RKO (cell line): Measurements from ENCODE around the gene ABLIM2.
A peak's percentile ranks its signal among the peaks of the same experiment; 100 is the strongest.

ENCODE experiments used
- DNase-seq: peaks from one replicate; pipeline ENCODE4 v3.0.0-alpha.2; 2016; ENCODE audit warnings: low spot score

Gene ABLIM2

DNA sequence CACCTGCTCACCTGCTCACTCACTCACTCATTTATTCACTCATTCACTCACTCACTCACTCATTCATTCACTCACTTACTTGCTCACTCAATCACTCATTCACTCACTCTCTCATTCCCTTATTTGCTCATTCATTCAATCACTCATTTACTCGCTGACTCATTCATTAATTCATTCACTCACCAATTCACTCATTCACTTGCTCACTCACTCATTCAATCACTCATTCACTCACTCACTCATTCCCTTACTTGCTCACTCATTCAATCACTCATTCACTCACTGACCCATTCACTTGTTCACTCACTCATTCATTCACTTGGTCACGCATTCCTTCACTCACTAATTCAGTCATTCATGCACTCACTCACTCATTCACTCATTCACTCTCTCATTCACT is 130.2 kb downstream of the ABLIM2 start:
- DNase-seq: no peak

DNA sequence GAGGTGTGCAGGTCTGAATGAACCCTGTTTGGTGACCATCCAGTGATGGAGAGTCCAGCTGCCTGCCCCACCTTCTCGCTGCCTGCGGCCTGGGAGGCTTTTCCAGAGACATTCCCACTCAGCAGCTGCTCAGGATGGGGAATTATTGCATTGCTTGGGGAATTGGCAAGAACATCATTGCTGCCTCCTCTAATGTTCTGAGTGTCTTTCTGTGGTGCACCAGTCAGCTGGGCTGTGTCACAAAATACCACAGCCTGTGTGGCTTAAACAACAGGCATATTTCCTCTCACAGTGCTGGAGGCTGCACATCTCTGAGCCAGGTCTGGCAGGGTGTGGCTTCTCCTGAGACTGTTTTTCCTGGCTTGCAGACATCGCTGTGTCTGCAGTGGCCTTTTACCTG is 132.2 kb downstream of the ABLIM2 start:
- no peak for DNase-seq

DNA sequence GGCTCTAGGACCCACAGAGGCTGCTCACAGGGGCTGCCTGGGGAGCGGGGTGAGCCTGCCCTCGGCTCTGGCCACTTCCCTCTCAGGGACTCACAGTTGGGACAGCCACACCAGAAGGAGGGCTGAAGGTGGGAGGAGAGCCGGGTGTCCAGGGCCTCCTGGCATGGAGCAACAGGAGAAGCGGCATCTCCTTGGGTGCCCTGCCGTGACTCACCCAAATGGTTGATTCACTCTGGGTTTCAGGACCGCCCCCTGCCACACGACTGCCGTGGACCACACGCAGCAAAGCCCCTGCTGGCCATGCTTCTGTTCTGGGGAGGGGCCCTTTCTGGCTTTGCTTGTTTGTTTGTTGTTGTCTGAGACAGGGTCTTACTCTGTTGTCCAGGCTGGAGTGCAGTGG is 132.9 kb downstream of the ABLIM2 start:
- peak; percentile 6 for DNase-seq

DNA sequence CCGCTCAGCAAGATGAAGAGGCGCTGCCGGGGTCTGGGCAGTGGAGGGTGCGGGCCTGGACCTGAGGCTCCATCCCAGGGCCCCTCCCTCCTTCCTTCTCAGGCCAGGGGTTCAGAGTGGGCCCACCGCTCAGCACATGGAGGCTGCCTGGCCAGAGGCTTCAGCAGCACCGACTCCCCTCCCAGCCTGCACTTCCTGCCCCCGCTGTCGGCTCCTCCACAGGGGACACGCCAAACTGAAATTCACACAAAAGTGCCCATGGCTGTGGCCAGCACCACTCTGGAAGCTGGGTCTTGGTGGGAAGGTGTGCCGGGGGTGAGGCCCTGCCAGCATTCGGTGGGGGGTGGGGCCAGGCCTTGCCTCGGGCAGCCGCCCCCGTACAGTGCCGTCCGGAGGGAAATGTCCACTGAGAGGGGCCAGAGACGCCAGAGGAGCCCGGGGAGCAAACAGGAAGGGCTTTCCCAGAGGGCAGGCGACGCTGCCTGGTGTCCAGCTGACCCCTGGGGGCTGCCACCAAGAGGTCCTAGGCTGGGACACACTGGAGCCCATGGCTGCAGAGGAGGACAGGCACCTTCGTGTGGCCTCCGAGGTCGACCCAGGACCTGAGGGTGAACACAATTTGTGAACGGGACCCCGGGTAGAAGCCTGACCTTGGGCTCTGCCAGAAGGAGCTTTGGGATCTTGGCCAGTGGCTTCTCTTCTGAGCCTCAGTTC is 134.4 kb downstream of the ABLIM2 start:
- DNase-seq: no peak

DNA sequence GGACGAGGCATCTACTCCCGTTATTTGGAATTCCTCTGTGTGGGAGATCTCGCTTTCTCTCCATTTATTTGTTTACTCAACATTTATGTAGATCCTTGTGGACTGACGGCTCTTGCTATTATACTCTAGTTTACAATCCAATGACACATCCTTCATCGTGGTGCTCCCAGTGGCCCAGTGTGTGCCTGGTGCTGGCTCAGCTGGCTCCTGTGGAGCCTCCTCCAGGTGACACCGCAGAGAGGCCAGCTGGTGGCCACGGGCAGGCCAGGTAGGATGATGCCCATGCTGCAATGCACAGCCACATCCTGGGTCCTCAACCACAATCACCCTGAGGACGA is 134.9 kb downstream of the ABLIM2 start:
- no peak for DNase-seq

DNA sequence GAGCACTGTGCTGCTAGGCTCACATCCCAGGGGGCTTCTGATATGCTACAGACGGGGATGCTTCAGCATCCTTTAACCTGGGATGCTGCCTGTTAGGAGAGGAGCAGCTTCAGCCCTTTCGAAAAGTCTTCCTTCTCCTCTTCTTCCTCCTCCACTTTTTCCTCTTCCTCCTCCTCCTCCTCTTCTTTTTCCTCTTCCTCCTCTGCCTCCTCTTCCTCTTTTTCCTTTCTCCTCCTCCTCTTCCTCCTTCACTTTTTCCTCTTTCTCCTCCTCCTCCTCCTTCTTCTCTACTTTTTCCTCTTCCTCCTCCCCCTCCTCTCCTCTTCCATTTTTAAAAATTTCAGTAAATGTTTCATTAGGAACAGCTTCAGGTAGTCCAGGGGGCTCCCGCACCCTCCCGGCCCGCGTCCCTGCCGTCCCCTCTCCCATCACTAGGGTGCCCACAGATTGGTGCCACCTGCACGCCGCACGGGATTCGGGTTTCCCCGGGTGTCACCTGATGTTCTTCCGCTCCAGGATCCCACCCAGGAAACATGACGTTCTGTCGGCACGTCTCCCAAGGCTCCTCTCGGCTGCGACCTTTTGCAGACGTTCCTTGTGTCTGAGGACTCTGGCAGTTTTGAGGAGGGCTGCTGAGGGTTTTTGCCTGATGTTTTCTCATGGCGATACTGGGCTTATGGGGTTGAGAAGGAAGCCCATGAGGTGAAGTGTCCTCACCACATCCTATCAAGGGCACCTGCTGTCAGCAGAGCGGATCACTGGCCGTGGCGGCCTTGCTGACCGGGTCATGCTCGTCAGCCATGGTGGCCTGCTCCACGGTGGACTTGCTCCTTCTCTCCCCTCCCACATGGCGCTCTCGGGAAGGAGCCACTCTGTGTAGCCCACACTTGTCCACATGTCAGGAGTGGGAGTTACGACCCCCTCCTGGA is 135.6 kb downstream of the ABLIM2 start:
- DNase-seq: no peak

DNA sequence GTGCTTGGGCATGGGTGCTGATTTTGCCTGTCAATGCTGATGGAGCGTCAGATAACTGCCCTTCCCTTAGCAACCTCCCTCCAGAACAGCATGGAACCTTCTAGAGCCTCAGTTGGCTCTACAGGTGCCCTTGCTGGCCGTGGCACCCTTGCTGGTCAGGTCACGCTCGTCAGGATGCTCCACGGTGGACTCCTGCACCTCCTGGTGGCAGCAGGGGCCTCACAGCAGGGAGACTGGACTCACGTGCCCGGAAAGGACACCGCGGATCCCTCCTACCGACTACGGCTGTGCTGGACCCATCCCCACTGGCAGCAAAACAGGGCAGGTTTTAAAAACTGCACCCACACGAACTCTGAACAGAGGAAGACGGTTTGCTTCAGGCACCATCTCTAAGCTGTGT is 136.8 kb downstream of the ABLIM2 start:
- DNase-seq: no peak

DNA sequence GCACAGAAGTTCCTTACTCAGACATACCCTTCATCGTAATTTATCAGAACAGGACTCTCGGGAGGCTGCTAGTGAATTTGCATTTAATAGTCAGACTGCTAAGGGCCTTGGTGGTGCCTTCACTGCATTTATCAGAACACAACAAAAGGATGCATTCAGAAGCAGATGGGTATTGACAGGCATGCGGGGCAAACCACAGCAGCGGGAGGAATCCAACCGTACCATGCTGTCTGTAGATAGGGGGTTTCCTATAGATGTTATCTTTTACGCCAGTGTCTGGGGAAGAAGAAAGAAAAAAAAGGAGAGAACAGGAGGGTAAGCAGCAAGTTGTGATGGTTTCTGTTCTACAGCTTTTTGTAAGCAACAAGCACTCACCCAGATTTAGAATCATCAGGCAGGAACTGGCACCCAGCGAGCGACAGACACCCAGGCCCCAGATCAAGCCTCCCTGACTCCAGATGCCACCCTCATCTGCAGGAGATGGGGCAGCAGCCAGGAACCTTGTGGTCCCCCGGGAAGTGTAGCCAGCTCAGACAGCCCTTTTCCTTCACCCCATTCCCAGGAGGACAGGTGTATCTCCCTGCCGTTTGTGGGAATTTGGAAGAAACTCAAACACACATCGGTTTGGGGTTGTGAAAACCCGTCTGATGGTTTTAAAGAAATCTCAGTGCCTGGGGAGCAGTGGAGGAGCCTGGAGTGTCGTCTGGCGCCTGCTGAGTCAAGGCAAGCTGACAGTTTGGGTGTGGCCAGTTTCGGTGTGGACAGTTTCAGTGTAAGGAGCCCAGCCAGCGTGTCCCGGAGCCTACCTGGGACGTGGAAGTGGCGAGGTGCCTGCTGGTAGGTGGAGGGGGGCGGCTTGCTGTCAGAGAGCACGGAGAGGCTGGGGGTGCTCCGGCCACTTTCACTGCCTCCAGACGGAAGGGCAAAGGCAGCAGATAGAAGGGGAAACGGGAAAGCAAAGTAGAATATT is 138.9 kb downstream of the ABLIM2 start:
- DNase-seq: no peak

DNA sequence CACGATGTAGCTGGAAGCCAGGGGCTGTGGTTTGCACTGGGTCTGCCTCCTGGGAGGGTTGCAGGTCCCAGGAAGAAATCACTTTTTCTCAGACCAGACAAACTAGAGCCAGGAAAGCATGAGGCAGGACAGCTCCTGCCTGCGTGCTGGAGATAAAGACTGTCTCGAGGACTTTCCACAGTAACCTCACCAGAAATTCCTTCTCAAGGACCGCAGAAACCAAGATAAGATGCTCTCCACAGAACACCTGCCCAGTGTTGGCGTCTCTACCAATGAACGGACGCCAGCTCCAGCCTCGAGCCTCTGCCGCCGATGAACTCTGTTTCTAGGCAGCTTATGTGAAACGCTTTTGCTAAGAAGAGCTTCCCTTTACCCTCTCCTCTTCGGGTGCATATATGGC is 142.1 kb downstream of the ABLIM2 start:
- no peak for DNase-seq

DNA sequence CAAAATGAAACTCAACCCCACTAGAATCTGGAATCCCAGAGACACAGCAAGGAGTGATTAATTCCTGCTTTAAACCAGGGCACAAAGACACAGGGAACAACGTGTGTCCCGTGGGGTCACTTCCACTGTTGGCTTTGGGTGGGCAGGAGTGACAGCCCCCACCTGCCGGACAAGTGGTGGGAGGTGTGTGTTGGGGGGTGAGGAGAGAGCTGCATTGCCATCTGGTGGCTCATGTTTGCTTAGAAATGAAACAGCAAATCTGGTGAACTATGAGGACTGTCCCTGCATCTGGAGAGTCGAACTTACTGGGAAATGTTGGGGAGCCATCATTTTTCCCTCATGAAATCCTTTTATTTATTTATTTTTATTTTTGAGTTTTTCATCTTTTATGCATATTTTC is 143.1 kb downstream of the ABLIM2 start:
- DNase-seq: no peak

DNA sequence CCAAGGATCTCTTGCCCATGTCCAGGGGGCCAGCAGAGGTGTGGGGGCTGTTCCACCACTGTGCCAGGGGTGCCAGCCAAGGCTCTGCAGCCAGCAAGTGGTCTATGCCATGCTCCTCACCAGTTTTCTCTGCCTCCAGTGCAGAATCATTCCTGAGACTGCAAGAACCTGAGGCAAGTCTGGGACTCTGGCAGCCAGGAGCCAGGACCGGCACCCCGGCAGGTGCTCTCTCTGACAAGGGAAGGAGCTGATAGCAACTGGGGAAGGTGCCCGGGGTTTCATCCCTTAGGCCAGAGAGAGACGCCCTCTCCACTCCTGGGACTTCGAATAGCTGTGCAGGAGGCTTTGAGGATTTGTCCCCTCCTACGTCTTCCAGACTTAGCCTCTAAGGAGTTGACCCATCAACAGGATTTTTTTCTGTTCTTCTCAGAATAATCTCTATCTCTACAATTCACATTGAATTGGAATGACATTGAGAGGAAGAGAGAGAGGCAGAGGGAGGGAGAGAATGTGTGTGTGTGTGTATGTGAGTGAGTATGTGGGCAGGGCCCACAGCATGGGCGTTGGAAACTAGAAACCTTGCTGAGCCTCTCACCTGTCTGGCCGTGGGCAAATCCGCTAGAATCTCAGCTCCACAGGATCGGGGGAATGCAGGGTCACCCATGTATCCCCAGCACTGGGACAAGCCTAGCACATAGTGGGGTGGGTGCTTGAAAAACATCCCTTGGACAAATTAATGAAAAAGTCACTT is 144.5 kb downstream of the ABLIM2 start:
- DNase-seq: no peak

DNA sequence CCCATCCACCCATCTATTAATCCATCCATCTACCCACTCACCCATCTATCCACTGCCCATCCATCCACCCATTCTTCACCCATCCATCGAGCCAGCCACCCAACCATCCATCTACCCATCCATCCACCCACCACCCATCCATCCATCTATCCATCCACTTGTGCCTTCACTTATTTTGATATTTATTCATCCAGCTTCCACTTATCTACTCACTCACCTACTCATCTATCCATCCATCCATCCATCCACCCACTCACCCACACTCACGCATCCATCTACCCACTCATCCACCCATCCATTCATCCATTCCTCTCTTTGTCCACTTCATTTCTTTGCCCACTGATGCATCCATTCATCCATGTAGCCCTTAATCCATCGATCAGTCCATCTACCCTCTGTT is 146.1 kb downstream of the ABLIM2 start:
- DNase-seq: no peak

DNA sequence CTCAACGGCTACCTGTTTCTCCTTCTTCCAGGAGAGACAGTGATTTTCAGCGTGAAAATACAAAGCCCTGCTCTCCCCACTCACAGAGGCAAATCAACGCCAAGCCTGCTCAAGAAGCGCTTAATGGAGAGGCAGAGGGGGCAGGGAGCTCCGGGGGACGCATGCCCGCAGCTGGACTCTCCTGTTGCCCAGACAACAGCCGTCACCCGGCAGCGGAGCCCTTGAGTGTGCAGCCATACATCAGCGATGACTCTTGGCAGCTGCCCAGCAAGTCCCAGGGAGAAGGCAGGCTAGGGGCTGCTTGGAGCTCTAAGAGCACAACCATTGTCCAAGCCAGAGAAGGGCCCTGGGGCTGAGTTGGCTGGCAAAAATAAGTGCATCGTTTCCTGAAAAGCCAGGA is 148.0 kb downstream of the ABLIM2 start:
- no peak for DNase-seq

DNA sequence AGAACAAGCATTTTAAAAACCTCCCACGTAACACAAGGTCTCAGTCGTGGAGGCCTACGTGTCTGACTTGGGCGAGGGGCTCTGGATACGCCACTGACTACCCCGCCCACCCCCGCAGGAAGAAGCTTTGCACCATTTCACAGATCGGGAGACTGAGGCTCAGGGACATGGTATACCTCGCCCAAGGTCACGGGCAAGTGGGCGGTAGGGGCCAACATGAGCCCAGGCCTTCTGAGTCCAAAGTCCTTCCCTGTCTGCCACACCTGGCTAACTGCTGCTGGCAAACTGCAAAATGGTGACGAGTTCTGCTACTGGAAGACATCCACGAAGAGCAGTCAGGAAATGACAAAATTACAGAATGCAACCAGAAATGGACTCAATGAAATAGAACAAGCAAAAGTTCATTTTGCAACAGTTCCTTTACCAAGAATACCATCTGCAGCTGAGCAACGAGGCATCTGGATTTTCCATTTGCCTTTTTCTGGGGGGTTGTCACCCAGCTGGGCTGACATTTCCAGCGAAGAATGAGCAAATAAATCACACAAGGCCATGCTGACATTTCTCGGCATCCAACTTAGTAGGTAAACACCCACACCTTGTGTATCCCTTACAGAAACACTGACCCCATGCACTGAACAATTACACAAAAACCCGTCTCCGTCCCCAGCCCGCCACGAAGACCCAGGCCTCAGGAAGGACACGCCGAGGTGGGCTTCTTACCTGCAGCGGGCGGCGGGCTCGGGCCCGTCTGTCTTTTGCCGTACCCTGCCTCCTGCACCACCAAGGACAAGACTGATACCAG is 148.7 kb downstream of the ABLIM2 start:
- DNase-seq: no peak

DNA sequence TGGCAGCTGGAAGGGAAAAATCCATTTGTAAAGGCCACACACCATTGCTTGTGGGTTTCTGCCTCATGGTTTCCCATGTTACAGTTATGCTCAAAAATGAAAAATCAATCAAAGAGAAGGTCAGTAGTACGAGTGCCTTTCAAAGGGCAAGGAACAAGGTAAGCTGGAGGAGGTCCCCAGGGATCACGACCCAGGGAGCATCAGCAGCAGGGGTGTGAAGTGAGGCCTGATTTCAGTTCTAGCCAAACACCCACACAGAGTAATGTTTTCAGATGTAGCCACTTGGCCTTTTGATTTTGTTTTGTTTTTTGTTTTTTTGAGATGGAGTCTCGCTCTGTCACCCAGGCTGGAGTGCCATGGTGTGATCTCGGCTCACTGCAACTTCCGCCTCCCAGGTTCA is 149.5 kb downstream of the ABLIM2 start:
- DNase-seq: no peak

DNA sequence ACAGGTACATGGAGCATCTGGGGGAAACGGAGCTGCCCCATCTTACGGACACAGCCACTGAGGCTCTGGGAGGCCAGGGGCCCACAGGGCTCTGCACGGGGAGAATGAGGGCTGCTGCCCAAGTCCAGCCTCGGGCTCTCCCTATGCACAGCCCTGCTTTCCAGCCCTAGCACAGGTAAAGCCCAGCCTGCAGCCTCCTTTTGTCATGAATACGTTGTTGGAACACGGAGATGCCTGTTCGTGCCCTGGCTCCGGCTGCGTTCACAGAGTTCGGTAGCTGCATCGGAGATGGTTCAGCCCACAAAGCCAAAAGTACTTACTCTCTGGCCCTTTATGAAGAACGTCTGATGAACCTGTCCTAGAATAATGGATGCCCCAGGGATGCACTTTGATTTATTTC is 150.2 kb downstream of the ABLIM2 start:
- DNase-seq: no peak

DNA sequence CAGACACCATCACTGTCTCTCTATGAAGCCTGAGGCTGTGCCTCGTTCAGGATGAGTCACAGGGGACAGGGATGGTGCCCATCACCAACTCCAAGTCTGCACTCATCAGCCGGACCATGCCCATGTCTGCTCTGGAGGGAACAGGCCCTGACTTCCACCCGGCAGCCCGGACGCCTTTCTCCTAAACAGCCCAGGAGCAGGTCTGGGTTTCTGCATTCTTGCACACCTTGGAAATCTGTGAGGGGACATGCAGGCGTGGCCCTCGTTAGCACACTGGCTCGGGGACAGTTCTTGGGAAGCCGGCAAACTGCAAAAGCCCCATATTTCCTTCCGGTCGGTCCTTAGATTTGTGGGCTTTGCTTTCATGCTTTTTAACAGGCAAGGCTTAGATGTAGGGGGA is 151.0 kb downstream of the ABLIM2 start:
- no peak for DNase-seq

DNA sequence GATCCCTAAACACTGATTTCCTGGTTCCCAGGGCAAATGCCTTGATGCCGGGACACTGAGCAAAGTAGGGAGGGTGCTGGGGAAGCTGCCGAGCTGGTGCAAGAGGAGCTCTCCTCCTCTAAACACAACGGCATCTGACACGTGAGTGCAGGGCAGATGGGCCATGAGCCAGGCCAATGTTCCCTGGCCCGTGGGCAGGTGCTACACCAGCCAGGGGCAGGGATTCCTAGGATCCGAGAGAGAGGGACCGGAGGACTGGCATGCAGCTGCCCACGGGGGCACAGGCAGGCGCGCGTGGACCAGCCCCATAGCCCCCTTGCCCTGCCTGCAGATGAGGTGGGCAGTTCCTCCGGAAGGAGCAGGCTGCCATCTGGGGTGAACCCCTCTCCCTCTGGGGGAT is 152.1 kb downstream of the ABLIM2 start:
- DNase-seq: no peak

DNA sequence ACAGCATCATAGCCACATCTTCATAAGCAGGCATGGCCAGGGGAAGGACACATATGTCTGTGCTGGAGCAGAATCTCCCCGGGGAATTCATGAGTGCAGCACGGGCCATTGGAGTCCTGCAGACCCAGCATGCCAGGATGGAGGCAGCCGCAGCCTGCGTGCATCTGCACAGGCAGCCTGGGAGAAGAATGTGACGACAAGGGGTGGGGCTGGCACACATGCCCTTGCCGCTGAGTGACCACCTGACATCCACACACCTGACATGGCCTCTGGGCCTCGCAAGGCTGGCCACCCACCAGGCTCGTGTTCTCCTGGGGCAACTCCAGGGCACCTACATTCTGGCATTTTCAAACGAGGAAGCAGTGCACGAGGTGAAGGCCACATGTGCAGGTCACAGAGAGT is 152.8 kb downstream of the ABLIM2 start:
- no peak for DNase-seq

DNA sequence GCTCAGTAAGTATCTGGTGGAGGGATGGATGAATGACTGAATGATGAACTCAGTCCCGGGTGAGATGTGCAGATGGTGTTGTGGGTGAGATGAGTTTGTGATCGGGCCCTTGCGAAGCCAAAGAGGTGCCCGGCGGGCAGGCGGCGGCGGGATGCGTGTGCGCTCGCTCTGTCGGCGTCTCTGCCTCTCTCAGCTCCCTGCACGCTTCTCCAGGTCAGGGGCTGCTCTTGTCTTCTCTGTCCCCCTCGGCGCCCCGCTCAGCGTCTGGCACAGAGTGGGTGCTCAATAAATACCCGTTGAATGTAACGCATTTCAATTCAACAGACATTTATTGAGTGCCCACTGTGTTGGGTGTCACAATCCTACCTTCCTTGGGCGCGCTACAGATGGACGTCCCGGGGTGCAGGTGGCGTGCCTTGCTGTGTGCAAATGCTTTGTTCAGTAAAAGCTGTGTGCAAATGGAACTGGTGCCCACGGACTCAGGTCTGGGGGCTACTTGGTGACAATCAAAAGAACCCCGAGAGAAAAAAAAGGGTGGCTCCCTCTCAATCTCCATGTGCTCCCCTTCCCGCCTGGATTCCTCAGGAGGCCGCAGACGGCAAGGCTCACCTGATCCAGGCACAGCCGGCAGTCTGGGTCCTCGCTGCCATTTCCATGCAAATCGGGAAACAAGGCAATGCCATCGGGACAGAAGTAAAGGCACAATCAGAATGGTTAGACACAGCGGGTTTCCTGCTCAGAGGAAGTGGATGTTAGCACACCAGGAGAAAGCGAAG is 153.4 kb downstream of the ABLIM2 start:
- no peak for DNase-seq
